Measurements from ENCODE around the gene NOL3. TPM values are rescaled to one million over a fixed set of nuclear protein-coding genes. Genes with fewer than 3 reads are reported as not detected.

The NOL3 gene
- total and polyA plus RNA-seq, 9 of the 15 experiments (the other 6 are each of a cell fraction or from before 2014, with no cell fraction given), result 0.45 to 14.0 (median 5.4) TPM

GRCh38 chr16:67164599-67165061, 5.7 kb upstream of the NOL3 start, which contains the start of gene HSF4 (continued):
- TF ChIP-seq ZNF655 (CRISPR knock-in tag; IDR thresholded peaks at IDR 0.05) (no peak), ESRRB (CRISPR knock-in tag; IDR thresholded peaks at IDR 0.05; ENCODE audit: borderline replicate concordance) (no peak), SFPQ (IDR thresholded peaks at IDR 0.05; ENCODE audit: low read depth, low read length) (no peak), OTX1 (CRISPR knock-in tag; IDR thresholded peaks at IDR 0.05) (no peak), CBX1 (IDR thresholded peaks at IDR 0.05; ENCODE audit: low read depth) (peak; percentile 61; the same call in 1 of the 2 replicates), PKNOX1 (IDR thresholded peaks at IDR 0.05) (no peak), DMBX1 (CRISPR knock-in tag; IDR thresholded peaks at IDR 0.05; ENCODE audit: borderline replicate concordance) (peak; percentile 14; the same call in 1 of the 2 replicates), PREB (CRISPR knock-in tag; IDR thresholded peaks at IDR 0.05) (peak; percentile 64; the same call in 1 of the 2 replicates), THAP12 (CRISPR knock-in tag; IDR thresholded peaks at IDR 0.05) (peak; percentile 58; the same call in 1 of the 2 replicates), ZBTB43 (CRISPR knock-in tag; IDR thresholded peaks at IDR 0.05) (no peak), DDX20 (tag; IDR thresholded peaks at IDR 0.05; ENCODE audit: low read depth) (no peak), ZNF121 (CRISPR knock-in tag; conservative IDR thresholded peaks at IDR 0.05) (no peak), KLF1 (tag; IDR thresholded peaks at IDR 0.05) (peak; percentile 40; the same call in 1 of the 2 replicates), ZBTB12 (CRISPR knock-in tag; IDR thresholded peaks at IDR 0.05) (no peak)
